NCI-H69 (cell line): ENCODE data around the gene KLHL3.

Experiments used
- DNase-seq: peaks from one replicate; lab custom pipeline; 2025; lab: John Stamatoyannopoulos, UW

KLHL3 gene

GRCh38 chr5:137575847-137576246, 160.0 kb downstream of the KLHL3 start:
- peak; percentile 97 for DNase-seq

- peak; percentile 26 for DNase-seq
Measured at GRCh38 chr5:137575211-137575610, 160.7 kb downstream of the KLHL3 start.

GRCh38 chr5:137573376-137573775, 162.5 kb downstream of the KLHL3 start:
- no peak for DNase-seq

GRCh38 chr5:137572042-137572695, 163.7 kb downstream of the KLHL3 start:
- DNase-seq = no peak

- no peak for DNase-seq
Measured at GRCh38 chr5:137570070-137570469, 165.8 kb downstream of the KLHL3 start.
